Stimulated activated naive CD4-positive, alpha-beta T cell treated with Interleukin-2 at 50 U/mL for 16 hours (primary cell): ENCODE measurements around the gene JADE2.

Experiments
- DNase-seq: peaks from one replicate; lab custom pipeline; 2025; lab: John Stamatoyannopoulos, UW

JADE2 gene

DNA sequence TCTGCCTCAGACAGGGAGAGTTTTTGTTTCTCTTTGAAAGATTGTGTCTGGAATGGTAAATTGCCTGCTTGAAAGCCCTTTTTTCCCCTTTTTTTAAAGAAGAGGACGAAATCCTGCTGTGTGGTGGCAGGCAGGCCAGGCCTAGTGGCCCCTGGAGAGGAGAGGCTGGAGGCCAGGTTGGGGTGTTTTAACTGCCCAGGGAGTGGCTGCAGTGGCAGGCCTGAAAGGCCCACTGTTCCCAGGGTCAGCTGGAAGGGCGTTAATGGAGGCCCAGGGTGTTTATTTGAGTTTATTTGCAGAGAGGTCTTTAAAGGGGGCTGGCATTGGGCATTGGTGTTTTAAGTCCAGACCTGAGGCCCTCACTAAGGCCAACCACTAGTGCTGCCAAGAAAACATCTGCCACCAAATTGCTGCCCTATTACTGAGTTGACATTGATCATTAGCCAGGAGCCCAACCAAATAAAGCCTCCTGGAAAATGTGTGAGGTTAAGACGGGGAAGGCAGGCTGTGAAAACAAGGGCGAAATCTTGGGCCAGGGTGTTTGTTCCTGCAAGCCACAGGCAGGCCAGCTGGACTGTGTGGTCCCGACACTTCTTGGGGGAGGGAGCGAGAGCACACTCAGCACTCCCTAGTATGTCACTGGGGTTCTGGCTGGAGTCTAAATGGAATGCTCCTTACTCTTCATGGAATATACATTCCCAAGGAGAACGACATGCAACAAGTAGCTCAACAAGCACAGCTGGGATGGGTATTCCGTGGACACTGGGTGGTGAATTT, 5.0 kb downstream of the JADE2 start:
- DNase-seq, result no peak

DNA sequence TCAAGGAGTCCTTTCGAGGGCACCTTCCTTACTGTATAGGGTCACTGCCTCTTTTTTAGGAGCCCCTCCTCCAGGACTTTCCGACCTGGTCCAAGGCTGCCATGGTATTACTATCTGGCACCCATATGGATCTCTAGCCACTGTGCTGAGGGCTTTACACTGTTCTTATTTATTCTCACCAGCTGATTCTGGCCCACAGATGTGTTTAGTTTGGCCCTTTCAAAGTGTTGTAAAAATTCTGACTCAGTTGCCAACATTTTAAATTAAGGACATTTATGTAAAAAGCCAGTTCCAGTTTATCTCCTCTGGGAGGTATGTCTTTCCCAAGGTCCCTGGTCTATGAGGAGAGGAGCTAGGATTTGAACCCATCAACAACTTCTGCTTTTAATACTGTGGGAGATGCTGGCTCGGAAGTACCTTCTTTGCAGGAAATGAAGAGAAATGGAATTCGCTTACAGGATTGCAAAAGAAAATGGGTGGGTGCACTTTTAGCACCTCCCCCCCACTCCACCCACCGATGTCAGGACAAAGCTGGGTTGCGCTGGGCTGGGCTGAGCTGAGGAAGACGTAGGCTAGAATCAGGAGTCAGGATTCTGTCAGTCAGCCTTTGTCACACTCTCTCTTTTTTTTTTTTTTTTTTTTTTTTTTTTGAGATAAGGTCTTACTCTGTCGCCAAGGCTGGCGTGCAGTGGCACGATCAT, 7.8 kb downstream of the JADE2 start:
- DNase-seq, result no peak

DNA sequence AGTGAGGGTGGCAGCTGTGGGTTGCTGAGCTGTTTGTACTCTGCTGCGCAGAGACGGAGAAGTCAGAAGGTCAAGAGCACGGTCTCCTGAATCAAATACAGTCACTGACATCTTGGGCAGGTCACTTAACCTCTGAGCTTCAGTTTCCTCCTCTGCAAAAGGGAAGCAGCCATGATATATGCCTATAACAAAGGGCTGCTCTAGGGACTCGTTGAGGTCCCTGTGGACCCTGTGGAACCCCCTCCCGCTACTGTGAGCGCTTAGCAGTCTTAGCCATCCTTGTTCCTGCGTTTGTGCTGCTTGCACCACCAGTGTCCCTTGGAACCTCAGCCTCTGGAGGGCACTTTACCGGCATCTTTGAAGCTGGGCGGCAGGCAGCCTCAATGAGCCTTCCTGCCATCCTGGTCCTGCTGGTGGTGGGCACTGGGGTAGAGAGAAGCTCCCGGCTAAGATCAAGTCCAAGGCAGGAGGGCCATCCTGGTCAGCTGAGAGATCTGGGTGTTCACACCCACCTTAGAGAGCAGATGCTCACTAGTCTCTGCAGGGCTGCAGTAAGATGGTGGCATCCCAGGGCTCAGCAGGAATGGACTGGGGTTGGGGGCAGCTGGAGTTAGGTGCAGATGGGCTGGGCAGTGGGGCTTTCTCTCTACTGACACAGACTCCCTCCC, 8.7 kb downstream of the JADE2 start:
- no peak for DNase-seq

DNA sequence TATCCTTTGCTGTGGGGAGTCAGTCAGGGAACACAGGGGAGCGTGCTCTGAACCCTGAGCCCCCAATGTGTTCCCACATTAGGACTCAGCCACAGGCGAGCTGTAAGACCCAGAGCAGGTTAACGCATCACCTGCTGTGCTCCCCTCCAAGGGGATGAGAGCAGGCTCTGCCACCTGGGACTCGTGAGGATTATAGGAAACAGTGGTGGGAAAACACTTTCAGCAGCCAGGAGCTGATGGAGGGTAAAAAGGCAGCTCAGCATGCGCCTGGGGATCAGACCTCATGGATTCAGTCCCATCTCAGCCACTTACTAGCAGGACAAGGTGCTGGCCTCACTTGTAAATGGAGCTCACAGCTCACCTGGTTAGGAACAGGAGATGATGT, 9.2 kb downstream of the JADE2 start:
- DNase-seq, result no peak

DNA sequence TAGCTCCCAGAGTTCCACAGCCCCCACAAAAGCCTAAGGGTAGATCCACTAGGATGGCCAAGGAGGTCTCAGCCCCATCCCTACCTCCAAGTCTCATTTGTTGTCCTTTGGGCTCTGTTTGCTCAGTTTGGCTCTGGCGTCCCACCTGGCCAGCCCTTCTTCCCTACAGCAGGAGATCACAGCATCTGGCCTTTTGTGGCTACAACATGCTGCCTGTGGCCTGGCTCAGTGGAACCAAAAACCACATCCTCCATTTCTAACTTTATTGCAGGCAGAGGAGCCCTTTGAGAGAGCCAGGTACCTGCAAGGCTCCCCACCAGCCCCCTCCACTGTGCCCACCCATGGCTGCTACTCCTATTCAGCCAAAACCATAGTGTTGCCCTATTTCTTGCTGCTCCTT, 11.4 kb downstream of the JADE2 start:
- no peak for DNase-seq

DNA sequence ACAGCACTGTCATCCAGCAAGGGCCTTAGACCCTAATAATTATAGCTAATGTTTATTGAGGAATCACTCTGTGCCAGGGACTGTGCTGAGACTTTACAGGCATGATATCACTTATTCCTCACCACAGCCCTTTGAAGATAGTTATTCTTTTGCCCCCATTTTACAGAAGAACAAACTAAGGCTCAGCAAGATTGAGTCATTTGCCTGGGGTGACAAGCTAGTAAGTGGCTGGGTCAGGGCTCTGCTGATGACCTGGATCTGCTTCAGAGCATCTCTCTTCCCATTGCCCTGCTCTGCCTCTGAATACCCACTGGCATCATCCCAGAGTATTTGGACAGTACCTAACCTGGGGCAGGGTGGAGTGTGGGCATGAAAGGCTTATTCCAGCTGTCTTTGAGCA, 11.8 kb downstream of the JADE2 start:
- no peak for DNase-seq

DNA sequence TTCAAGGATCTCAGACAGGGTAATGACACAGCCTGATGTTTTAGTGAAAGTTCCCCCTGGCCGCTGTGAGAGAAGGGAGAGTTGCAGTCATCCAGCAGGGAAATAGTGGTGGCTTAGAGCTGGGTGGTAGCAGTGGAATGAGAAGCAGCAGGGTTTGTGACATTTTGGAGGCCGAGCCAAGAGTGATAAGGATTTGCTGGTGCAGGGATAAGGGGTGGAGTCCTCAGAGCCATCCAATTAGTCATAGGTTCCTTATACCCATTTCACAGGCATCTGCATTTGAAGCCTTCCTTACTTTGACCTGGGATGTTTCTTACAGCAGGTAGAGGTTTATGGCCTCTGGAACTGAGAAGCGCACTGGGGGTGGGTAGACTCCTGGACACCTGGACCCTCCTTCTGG, 12.8 kb downstream of the JADE2 start:
- no peak for DNase-seq

DNA sequence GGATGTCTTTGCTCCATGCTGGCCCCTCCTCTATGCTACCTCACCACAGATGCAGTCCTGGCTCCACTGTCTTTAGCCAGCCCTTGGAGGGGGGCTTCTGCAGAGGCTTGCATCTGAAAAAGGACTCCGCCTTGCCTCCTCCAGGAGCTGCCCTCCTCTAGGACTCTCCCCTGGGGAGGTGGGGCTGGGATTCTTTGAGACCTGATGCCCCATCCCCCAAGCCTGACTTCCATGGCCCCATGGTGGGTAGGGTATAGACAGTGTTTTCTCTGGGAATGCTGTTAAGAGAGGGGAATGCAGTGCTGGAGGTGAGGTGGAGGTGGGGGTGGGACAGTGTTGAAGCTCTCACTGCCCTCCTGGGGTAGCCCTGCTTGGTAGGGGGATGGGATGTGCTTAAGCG, 14.3 kb downstream of the JADE2 start:
- DNase-seq, result no peak

DNA sequence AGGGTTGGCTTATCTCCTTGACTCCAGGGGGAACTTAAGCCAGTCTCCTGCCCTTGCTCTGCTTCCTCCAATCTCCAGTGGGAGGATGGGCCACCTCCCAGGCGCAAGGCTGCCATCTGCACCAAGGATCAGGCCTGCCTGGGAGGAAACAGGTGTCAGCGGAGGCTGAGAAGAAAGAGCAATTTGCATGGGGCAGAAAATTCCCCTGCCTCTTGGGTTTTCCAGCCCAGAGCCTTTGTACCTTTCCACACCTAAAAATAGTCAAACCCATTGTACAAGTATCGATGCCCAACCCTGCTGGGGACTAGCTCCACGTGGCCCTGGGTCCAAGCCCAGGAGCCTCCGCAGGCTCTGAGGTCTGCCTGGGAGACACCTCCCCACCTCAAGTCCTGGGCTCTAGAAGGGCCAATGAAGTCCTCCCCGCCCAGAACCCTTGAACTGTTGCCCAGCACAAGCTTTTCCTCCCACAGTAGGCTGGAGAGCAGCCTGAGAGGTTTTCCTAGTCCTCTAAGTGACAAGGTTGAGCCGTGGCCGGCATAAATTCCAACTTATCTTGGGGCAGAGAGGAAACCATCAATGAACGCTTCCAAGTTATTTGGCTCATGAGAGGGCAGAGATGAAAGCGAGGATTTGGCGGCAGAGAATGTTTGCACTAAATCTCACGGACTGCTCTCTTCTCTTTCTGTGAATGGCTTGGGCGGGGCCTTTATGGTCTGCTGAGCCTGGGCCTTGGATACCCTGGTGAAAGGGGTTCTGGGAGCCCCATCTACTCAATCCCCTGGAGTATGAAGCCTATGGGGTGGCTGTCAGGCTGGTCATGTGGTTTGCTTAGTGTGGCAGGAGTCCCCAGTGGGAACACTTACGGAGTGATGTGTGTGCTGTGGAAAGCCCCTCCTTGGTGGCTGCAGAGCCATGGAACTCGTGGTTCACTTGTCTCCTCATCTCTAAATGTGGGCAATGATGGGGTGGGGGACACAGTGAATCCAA, 15.6 kb downstream of the JADE2 start:
- DNase-seq, result no peak

DNA sequence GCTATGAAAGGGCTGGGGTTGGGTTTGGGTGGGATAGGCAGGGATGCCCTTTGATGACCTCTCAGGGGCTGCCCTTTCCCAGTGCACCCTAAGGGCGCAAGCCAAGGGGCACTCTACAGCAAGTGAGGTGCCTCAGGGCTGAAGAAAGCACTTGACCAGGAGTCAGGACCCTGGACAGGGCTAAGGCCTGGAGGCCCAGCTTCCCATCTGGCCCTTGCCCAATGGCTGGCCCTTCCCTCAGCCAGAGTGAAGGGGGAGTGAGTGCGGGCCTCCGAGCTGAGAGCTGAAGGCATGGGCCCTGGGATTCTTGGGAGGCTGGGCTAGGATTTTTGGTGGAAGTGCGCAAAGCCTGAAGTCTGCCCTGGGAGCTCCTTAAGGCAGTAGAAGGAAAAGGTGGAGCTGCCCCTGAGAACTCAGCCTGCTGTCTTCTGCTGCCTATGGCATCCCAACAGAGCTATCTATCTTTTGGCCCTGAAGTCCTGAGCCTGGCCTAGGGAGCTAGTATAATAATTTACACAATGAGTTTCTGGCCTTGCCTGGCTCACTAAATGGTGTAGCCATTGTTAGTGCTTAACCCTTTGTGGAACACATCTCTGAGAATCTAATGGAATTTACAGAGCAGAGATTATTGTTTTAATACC, 16.4 kb downstream of the JADE2 start:
- DNase-seq, result no peak

DNA sequence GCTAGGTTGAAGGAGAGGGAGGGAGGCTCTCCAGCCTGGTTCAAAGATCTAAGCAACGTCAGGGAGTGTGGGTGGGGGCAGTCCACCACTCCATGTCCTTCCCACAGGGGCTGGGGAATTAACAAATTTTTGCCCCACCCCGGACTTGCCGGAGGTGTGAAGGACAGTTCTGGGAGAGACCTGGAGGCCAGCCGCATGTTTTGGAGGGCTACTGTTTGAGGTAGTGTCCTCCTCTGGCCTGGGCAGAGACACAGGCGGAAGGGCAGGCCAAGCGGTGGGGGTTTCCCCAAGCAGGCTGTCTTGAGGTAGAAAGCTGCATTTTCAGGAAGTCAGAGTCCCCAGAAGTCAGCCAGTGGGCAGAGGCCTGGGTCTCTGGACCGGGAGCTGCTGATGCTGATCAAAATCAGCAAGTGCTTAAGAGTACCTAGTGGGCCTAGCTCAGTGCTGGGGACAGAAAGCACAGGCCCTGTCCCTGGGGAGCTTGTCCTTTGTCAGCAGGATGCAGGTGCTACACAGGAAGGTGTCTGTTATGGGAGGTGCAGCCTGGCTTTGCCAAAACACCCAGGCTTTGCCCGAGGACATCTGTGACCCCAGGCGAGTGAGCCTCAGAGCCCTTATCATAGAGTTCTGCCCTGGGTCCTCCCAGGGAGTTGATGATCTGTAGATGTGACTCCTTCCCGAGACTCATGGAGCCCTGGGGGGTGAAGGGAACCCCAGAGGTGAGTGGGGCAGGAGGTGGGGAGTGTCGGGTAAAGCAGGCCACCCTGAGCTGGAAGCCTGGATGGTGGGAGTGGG, 18.5 kb downstream of the JADE2 start:
- peak; percentile 34 for DNase-seq

DNA sequence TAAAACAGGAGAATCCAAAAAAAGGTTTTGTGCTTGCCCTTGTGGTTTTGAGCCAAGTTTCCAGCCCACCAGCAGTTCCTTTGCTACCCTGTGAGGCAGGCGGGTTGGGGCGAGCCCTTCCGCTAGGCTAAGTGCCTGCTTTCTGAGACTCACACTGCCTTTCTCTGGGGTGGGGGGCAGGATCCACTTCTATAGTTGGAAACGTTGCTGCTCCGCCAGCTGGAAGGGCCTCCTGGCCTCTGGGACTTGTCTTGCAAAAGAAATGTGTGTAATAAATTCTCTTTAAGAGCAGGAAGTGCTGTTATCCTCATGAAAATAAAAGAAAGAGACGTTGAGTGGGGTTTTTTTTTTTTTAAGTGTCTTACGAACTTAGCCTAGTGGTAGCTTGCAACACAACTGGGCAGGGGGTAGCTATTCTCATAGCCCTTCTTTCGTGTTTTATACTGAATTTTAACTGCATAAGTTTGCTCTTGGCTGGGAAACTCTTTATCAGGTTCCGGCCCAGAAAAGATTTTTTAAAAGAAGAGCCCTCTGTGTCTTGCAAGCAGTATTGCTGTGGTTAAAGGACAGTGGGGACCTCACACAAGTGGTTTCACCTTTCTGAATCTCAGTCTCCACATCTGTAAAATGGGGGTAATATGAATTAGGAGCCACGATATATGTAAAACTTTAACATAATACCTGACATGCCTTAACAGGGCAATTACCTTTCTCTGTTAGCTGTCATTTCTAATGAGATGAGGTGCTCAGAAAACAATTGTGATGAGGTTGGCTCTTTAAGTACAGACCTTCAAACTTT, 19.8 kb downstream of the JADE2 start:
- no peak for DNase-seq

DNA sequence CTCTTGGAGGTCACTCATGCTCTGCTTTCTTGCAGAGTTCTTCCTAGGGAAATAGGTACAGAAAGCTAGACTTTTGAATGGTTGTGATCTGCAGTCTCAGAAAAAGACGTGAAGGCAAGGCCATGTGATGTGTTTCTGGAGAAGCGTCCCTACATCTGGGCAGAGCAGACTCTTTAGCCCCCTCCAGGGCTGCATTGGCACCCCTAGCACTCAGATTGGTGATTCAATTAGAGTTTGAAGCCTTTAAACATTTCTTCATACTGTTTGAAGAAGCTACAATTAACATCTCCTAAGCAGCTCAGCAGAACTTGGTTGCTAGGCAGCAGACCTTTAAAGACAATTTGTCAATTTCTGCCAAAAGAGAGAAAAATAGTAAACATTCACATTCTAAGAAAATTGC, 21.6 kb downstream of the JADE2 start:
- no peak for DNase-seq

DNA sequence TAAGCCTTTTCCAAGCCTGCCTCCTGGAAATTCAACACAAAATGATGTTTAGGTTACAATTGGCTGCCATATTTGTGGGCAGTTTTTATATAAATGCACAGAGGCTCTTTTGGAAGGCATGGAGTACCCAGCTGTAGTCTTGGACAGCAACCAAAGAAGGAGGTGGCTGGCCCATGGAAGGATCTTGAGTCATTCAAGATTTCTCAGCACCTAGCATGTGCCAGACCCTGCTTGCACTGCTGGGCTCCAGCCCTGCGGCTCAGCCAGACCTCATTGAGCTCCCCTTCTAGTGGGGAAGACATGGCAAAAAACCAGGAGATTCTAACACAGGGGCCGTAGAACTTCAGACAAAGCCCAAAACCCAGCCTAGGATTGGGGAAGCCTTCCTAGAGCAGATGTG, 22.1 kb downstream of the JADE2 start:
- DNase-seq, result no peak

DNA sequence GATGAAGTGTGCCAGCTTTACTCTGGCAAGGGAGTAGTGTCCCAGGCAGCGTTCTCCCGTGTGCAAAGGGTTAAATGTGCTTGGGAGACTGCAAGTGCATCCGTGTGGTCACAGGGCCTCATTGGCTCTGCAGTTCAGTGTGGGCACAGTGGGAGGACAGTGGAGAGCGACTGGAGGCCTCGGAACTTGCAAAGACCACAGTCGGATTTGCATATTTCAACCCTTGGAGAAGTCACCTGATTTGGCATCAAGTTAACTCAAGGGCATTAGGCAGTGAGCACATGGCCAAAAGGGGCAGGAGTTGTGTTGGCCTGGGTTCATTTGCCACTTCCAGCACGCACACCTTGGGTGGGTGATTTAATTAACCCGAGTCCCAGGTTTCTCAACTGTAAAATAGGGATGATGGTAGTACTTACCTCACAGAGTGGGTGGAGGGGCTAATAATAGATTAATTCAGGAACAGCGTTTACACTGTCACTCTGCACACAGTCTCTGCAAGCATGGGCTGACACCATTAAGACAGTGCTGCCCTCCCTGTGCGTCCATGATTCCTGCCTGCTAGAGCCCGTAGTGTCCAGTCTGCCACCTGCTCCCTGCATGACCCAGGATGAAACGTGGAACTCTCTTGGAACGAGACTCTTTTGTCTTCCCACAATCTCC, 22.7 kb downstream of the JADE2 start:
- no peak for DNase-seq

DNA sequence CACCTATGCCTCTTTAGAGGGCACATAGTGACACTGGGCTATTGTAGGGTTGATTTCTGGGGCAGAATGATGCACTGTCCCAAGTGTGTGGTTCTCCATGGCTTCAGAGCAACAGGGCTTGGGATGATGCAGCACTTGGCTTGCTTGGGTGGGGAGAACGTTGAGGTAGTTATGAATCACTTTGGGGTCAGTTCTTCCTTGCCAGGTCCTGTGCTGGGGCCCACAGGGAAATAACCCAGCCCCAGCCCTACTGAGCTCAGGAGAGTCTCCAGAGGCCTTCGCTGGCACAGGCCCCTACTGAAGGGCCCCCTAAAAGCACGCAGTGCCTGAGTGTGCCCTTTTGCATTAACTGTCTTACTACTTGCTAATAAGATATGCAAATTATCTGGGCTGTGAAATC, 24.2 kb downstream of the JADE2 start:
- DNase-seq, result no peak

DNA sequence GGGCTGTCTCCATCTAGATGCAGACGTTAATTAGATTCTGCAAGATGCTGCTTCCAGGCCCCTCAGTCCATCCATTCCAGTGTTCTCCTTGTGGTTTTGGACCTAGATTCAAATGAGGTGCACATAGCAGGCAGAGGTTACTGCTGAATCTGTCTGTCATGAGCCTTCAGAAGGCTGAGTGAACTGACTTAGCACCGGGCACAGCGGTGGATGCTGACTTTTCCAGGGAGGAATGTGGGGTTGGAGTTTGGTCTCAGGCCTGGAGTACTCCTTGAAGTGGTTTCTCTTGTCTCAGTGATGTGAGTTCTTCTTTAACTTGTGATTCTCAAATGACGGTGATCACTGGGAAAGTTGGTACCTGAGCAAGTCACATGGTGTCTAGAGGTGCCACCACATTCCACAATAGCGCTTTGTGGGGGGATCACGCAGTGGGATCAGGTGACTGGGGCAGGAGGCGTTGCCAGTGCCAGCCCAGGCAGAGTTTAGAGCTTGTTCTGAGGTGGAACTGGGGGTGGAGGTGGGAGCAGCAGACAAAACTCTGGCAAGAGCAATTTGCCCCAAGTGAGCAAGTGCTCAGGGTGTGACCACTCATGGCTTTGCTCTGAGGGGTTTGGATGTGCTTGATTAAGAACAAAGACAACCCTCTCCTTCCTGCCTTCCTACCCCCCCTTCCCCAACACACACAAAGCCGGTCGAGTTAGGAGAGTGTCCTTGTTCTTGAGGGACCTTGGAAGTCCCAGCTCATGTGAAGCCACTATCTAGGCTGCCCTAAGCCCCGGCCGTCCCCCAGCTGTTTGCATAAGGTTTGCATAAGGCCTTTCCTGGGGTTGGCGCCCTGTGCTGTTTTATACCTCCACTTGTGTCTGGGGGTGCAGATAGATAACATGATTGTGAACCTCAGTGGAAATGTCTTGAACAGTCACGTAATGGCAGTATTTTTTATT, 25.1 kb downstream of the JADE2 start:
- no peak for DNase-seq

DNA sequence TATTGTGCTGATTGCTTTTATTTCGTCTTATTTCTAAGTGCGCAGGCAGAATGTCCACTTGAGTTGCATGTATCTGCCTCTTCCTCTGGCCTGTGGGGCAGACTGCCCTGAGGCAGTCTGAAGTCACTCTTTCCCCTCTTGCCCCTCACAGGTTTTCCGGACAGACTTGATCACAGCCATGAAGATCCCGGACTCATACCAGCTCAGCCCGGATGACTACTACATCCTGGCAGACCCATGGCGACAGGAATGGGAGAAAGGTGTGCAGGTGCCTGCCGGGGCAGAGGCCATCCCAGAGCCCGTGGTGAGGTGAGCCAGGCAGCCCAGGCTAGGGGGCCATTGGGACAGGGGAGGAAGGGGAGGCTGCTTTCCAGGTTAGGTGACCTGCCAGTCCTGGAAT, 26.4 kb downstream of the JADE2 start:
- no peak for DNase-seq
